ENCODE measurements around the gene POU2AF1. TPM values are rescaled to one million over a fixed set of nuclear protein-coding genes. Genes with fewer than 3 reads are reported as not detected.

POU2AF1 gene
- total and polyA plus RNA-seq, 12 donors: 0.07 to 1.8 (median 0.15) TPM; not detected in 3

GRCh38 chr11:111336582-111337256, 42.4 kb downstream of the POU2AF1 start:
- Histone ChIP-seq H3K9me3 (peaks cover 0 to 23% (median 9%) of the 10 kb centered on the region in 11 donors), H3K4me3 (no peak overlapping the region), H3K4me1 (peaks cover 0 to 13% (median 4%) of the 10 kb centered on the region in 9 donors), H3K27me3 (no peaks in the 10 kb centered on the region), H3K27ac (no peak overlapping the region), H3K36me3 (no peaks in the 10 kb centered on the region)
- TF ChIP-seq CTCF (IDR thresholded peaks at IDR 0.05): no peak
- ATAC-seq (peak in 4 of 8 donors; percentile 23 to 69 (median 42)), DNase-seq (no peak)
- WGBS, 2 donors: 62 to 73% methylated on average over 2 of the region's 2 CpGs
- intact Hi-C loops (cut with DNase I): no loop called here

- Histone ChIP-seq H3K4me1 (peaks cover 0 to 14% (median 7%) of the 10 kb centered on the region in 9 donors), H3K36me3 (no peaks in the 10 kb centered on the region), H3K4me3 (no peak overlapping the region), H3K27ac (no peak overlapping the region), H3K27me3 (no peaks in the 10 kb centered on the region), H3K9me3 (peaks cover 0 to 23% (median 9%) of the 10 kb centered on the region in 11 donors)
- no peak for TF ChIP-seq CTCF (IDR thresholded peaks at IDR 0.05)
- DNase-seq (no peak), ATAC-seq (no peak)
- intact Hi-C loops (cut with DNase I): no loop called here
- WGBS, 2 donors: 88 to 89% methylated on average over 4 of the region's 4 CpGs
Measured at GRCh38 chr11:111336062-111336461, 43.0 kb downstream of the POU2AF1 start.

- Histone ChIP-seq H3K27me3 (no peaks in the 10 kb centered on the region), H3K36me3 (no peaks in the 10 kb centered on the region), H3K4me3 (no peak overlapping the region), H3K9me3 (peaks cover 0 to 21% (median 9%) of the 10 kb centered on the region in 11 donors), H3K27ac (no peak overlapping the region), H3K4me1 (peaks cover 0 to 16% (median 7%) of the 10 kb centered on the region in 9 donors)
- ATAC-seq: no peak
- no peak for TF ChIP-seq CTCF (IDR thresholded peaks at IDR 0.05)
- WGBS, 2 donors: 69 to 81% methylated on average over 6 of the region's 6 CpGs
- intact Hi-C loops (cut with DNase I): no loop called here
- DNase-seq: no peak
Measured at GRCh38 chr11:111335549-111335948, 43.5 kb downstream of the POU2AF1 start.

- ATAC-seq (no peak), DNase-seq (no peak)
- no peak overlapping the region for H3K4me3 ChIP-seq
- no peak for TF ChIP-seq CTCF (IDR thresholded peaks at IDR 0.05)
- WGBS, 2 donors: 60 to 64% methylated on average over 9 of the region's 9 CpGs
- peaks cover 0 to 21% (median 12%) of the 10 kb centered on the region in 9 donors for H3K4me1 ChIP-seq
- H3K9me3 ChIP-seq: peaks cover 0 to 14% (median 8%) of the 10 kb centered on the region in 11 donors
- no peaks in the 10 kb centered on the region for H3K27me3 ChIP-seq
- no peaks in the 10 kb centered on the region for H3K36me3 ChIP-seq
- intact Hi-C loops (cut with DNase I): no loop called here
- no peak overlapping the region for H3K27ac ChIP-seq
Measured at GRCh38 chr11:111334532-111335502, 44.3 kb downstream of the POU2AF1 start.
